IMR-90 (cell line): Measurements from ENCODE around the gene RAB15. TPM values are rescaled to one million over a fixed set of nuclear protein-coding genes. Genes with fewer than 3 reads are reported as not detected.

Experiments used
- ATAC-seq: fragments of 200-7000 bp; cut with Tn5 transposase; 2 replicates; pipeline ENCODE4 v1.9.1; 2020; ENCODE audit warnings: low read depth, mild to moderate bottlenecking, moderate library complexity
- BruUV-seq: library from RNA; stranded (reverse); fragments of 400-500 nt; replicated peaks from 2 replicates; lab custom pipeline; 2021; lab: Mats Ljungman, UMichigan
- CTCF ChIA-PET: fragments of 300-600 bp; formaldehyde crosslinking; extraction: SDS; loops from one replicate; lab custom pipeline; 2021; ENCODE audit warnings: antibody characterized with exemption; lab: Yijun Ruan, JAX
- POLR2A ChIA-PET: fragments of 300-600 bp; sonication (Branson Sonifier 250); formaldehyde crosslinking; loops from one replicate; lab custom pipeline; 2022; ENCODE audit warnings: antibody characterized with exemption; ENCODE audit not compliant: unreplicated experiment; lab: Charles Lee
- DNase-seq: peaks from one replicate; pipeline ENCODE4 v3.0.0; 2013
- H2AFZ ChIP-seq: replicated peaks from 2 replicates; pipeline ENCODE3; 2013; ENCODE audit warnings: low read length, mild to moderate bottlenecking; ENCODE audit not compliant: poor library complexity
- H2AK5ac ChIP-seq: 2 replicates; pipeline ENCODE4 v1.6.1; 2013; ENCODE audit warnings: low read depth, low read length, inconsistent platforms
- H2AK9ac ChIP-seq: replicated peaks from 2 replicates; pipeline ENCODE3; 2013; ENCODE audit warnings: mild to moderate bottlenecking, low read depth, low read length, moderate library complexity; ENCODE audit not compliant: poor library complexity
- H2BK120ac ChIP-seq: 2 replicates; pipeline ENCODE4 v1.6.1; 2013; ENCODE audit warnings: low read depth, low read length, inconsistent platforms
- H2BK15ac ChIP-seq: 3 replicates; pipeline ENCODE4 v1.6.1; 2013; ENCODE audit warnings: low read depth, low read length, inconsistent platforms
- H2BK20ac ChIP-seq: 2 replicates; pipeline ENCODE4 v1.6.1; 2013; ENCODE audit warnings: low read depth, mild to moderate bottlenecking, inconsistent platforms, low read length, moderate library complexity
- H2BK5ac ChIP-seq: 2 replicates; pipeline ENCODE4 v1.6.1; 2013; ENCODE audit warnings: mild to moderate bottlenecking, low read depth, low read length, inconsistent platforms; ENCODE audit not compliant: poor library complexity, severe bottlenecking
- H3K14ac ChIP-seq: replicated peaks from 2 replicates; pipeline ENCODE4 v1.6.1; 2013; ENCODE audit warnings: low read depth, low read length, inconsistent platforms
- H3K18ac ChIP-seq: 2 replicates; pipeline ENCODE4 v1.6.1; 2013; ENCODE audit warnings: low read depth, low read length, control low read depth
- H3K23ac ChIP-seq: 2 replicates; pipeline ENCODE4 v1.6.1; 2013; ENCODE audit warnings: low read depth, low read length, inconsistent platforms
- H3K27ac ChIP-seq: 2 replicates; pipeline ENCODE4 v1.5.1; 2013; ENCODE audit warnings: mild to moderate bottlenecking, control low read depth, low read length; ENCODE audit not compliant: insufficient read depth
- H3K27me3 ChIP-seq: 2 replicates; pipeline ENCODE4 v1.6.1; 2013; ENCODE audit warnings: low read length; ENCODE audit not compliant: control insufficient read depth, insufficient read depth
- H3K36me3 ChIP-seq: 2 replicates; pipeline ENCODE4 v1.6.1; 2013; ENCODE audit warnings: low read length, mixed read lengths; ENCODE audit not compliant: control insufficient read depth, insufficient read depth
- H3K4ac ChIP-seq: 2 replicates; pipeline ENCODE4 v1.6.1; 2013; ENCODE audit warnings: low read depth, low read length, inconsistent platforms
- H3K4me1 ChIP-seq: 2 replicates; pipeline ENCODE4 v1.6.1; 2013; ENCODE audit warnings: low read length, mixed read lengths; ENCODE audit not compliant: control insufficient read depth, insufficient read depth
- H3K4me2 ChIP-seq: 2 replicates; pipeline ENCODE4 v1.6.1; 2013; ENCODE audit warnings: low read depth, mild to moderate bottlenecking, control low read depth, low read length, moderate library complexity
- H3K4me3 ChIP-seq: 2 replicates; pipeline ENCODE4 v1.5.1; 2013; ENCODE audit warnings: low read depth, mild to moderate bottlenecking, control low read depth, low read length, moderate library complexity; ENCODE audit not compliant: insufficient read depth
- H3K56ac ChIP-seq: 2 replicates; pipeline ENCODE4 v1.6.1; 2013; ENCODE audit warnings: low read length, inconsistent platforms; ENCODE audit not compliant: insufficient read depth; ENCODE audit errors: extremely low read depth
- H3K79me1 ChIP-seq, 2 experiments: 2 replicates each; pipeline ENCODE4 v1.6.1; 2013; ENCODE audit warnings: low read length in 2 of 2, inconsistent platforms in 1 of 2, low read depth in 1 of 2
- H3K9ac ChIP-seq: 2 replicates; pipeline ENCODE4 v1.6.1; 2013; ENCODE audit warnings: low read depth, low read length, control low read depth
- H3K9me1 ChIP-seq: 2 replicates; pipeline ENCODE4 v1.6.1; 2013; ENCODE audit warnings: low read length, inconsistent platforms; ENCODE audit not compliant: insufficient read depth
- H3K9me3 ChIP-seq: 2 replicates; pipeline ENCODE4 v1.6.1; 2013; ENCODE audit warnings: low read length; ENCODE audit not compliant: control insufficient read depth, insufficient read depth
- H4K20me1 ChIP-seq: 2 replicates; pipeline ENCODE4 v1.6.1; 2013; ENCODE audit warnings: low read length, inconsistent platforms; ENCODE audit not compliant: insufficient read depth
- H4K5ac ChIP-seq: 2 replicates; pipeline ENCODE4 v1.6.1; 2013; ENCODE audit warnings: mild to moderate bottlenecking, low read depth, low read length, control low read depth
- H4K8ac ChIP-seq, 2 experiments: 2 replicates each; pipeline ENCODE4 v1.6.1; 2013; ENCODE audit warnings: low read depth in 2 of 2, low read length in 2 of 2, control low read depth in 1 of 2, inconsistent platforms in 1 of 2
- H4K91ac ChIP-seq: 2 replicates; pipeline ENCODE4 v1.6.1; 2013; ENCODE audit warnings: low read depth, low read length, inconsistent platforms; ENCODE audit not compliant: insufficient read depth
- BHLHE40 ChIP-seq: fragments of 150-350 bp; IDR thresholded peaks from 2 replicates; pipeline ENCODE4 v1.6.1; 2016; ENCODE audit warnings: mild to moderate bottlenecking, low read depth, low read length
- CHD1 ChIP-seq: IDR thresholded peaks from 2 replicates; pipeline ENCODE4 v1.6.1; 2012; ENCODE audit warnings: low read depth, low read length, improper control_type of control experiment
- MAZ ChIP-seq: IDR thresholded peaks from 2 replicates; pipeline ENCODE4 v1.6.1; 2012; ENCODE audit warnings: low read depth, mild to moderate bottlenecking, low read length, improper control_type of control experiment, moderate library complexity, borderline replicate concordance
- MXI1 ChIP-seq: IDR thresholded peaks from 2 replicates; pipeline ENCODE4 v1.6.1; 2012; ENCODE audit warnings: low read depth, mild to moderate bottlenecking, low read length, moderate library complexity, borderline replicate concordance
- NFE2L2 ChIP-seq: fragments of 150-350 bp; IDR thresholded peaks from 2 replicates; pipeline ENCODE4 v1.6.1; 2016; ENCODE audit warnings: low read depth, mild to moderate bottlenecking, low read length
- SMC3 ChIP-seq: fragments of 150-350 bp; IDR thresholded peaks from 2 replicates; pipeline ENCODE4 v1.6.1; 2016; ENCODE audit warnings: low read depth, mild to moderate bottlenecking, antibody characterized with exemption, low read length, moderate library complexity
- WGBS, 2 experiments: methylation state at CpG; one replicate each; pipeline versions ENCODE4 v1.1.5 to v1.1.7; 2013; ENCODE audit warnings: missing lambda C conversion rate in 2 of 2; ENCODE audit not compliant: insufficient read length in 1 of 2; ENCODE audit errors: extremely low coverage in 2 of 2; 5-methylcytosine and 5-hydroxymethylcytosine counted together
- dilution Hi-C: fragments of 300-500 bp; cut with HindIII; formaldehyde crosslinking; loops from one replicate; pipeline ENCODE4 v1.14.3; 2018; ENCODE audit warnings: low sequenced_read_pairs; ENCODE audit not compliant: unreplicated experiment
- in situ Hi-C: fragments of 300-500 bp; cut with MboI; formaldehyde crosslinking; loops from 3 replicates; pipeline ENCODE4 v1.14.3; 2019; ENCODE audit warnings: low sequenced_read_pairs, inconsistent platforms, mixed read lengths
- intact Hi-C: fragments of 100-400 bp; cut with micrococcal nuclease; formaldehyde crosslinking; loops from 2 replicates; pipeline ENCODE4 v1.10.0; 2022
- polyA plus RNA-seq, 3 experiments: library from polyadenylated mRNA; depleted of rRNA; stranded (reverse); fragments of >200 nt; gene quantifications; 2 replicates each; pipeline ENCODE4 v1.2.3, GENCODE V29; 2012; ENCODE audit warnings: low replicate concordance in 1 of 3
- total RNA-seq: library from RNA; depleted of rRNA; stranded (reverse); fragments of >200 nt; gene quantifications from 2 replicates; pipeline ENCODE4 v1.2.3, GENCODE V29; 2012

The RAB15 gene
- total and polyA plus RNA-seq, 2 of the 4 experiments (the other 2 are of a cell fraction), result 3.4 to 7.8 TPM

DNA sequence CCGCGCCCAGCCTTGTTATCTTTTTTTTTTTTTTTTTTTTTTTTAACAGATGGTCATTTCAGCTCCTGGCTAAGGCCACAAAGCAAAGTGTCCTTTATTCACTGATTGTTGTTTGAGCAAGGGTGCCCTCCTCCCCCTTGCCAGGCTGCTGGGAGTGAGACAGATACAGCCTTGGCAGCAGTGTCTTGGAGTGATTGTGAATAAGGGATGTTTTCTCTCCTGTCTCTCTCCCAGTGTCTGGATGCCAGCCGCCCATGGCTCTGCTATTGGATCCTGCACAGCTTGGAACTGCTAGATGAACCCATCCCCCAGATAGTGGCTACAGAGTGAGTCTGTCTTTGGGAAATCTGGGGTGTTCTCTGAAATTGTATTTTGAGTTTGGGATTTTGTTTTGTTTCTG lies 43.3 kb upstream of the RAB15 start:
- ATAC-seq (no peak), DNase-seq (no peak)
- no peak overlapping the region for H3K18ac ChIP-seq
- peaks cover 15% of the 10 kb centered on the region for H3K36me3 ChIP-seq
- H3K23ac ChIP-seq, result no peak overlapping the region
- H2AK9ac ChIP-seq, result no peak overlapping the region
- H4K91ac ChIP-seq, result no peak overlapping the region
- no peak overlapping the region for H3K14ac ChIP-seq
- H2AFZ ChIP-seq, result no peak overlapping the region
- no peak overlapping the region for H2BK5ac ChIP-seq
- no peaks in the 10 kb centered on the region for H3K79me1 ChIP-seq
- WGBS, 2 experiments, result no CpG with 5 or more reads among the region's 3 CpGs
- no peak overlapping the region for H3K4me3 ChIP-seq
- H4K5ac ChIP-seq, result no peak overlapping the region
- no peak overlapping the region for H2BK120ac ChIP-seq
- no peak overlapping the region for H2BK20ac ChIP-seq
- no peak overlapping the region for H2BK15ac ChIP-seq
- no peaks in the 10 kb centered on the region for H3K4me1 ChIP-seq
- intact Hi-C loops, result no loop called here
- no peak overlapping the region for H3K56ac ChIP-seq
- ChIA-PET POLR2A (no interaction called here), CTCF (interaction anchor here (1.0 kb wide), 1 partner anchor 31 kb away, joined by 3 read pairs; no protein-coding TSS in a partner anchor)
- TF ChIP-seq NFE2L2 (no peak), CHD1 (no peak), BHLHE40 (no peak), SMC3 (no peak), MAZ (no peak), MXI1 (no peak)
- no peaks in the 10 kb centered on the region for H4K20me1 ChIP-seq
- dilution Hi-C loops, result no loop called here
- BruUV-seq, result no TSS peak
- no peak overlapping the region for H3K4me2 ChIP-seq
- no peaks in the 10 kb centered on the region for H3K9me1 ChIP-seq
- H4K8ac ChIP-seq, result no peak overlapping the region
- H2AK5ac ChIP-seq, result no peak overlapping the region
- H3K27me3 ChIP-seq, result no peaks in the 10 kb centered on the region
- in situ Hi-C loops, result no loop called here
- no peak overlapping the region for H3K4ac ChIP-seq
- H3K9me3 ChIP-seq, result no peaks in the 10 kb centered on the region
- no peak overlapping the region for H3K9ac ChIP-seq
- no peak overlapping the region for H3K27ac ChIP-seq
